Epithelial cell of esophagus (primary cell): ENCODE results near the gene FAM114A1.

Experiments used
- DNase-seq: peaks from one replicate; pipeline ENCODE4 v3.0.0; 2010; ENCODE audit warnings: low read depth
- H3K4me3 ChIP-seq: 2 replicates; pipeline ENCODE4 v1.5.1; 2011; ENCODE audit warnings: mild to moderate bottlenecking, low read length, control low read depth
- TF ChIP-seq, protein P1 (sequence below): IDR thresholded peaks from 2 replicates; pipeline ENCODE4 v1.5.1; 2011; ENCODE audit warnings: low read depth, mild to moderate bottlenecking, low read length, control low read depth, inconsistent platforms; ENCODE audit not compliant: insufficient read depth; ENCODE audit errors: missing control alignments

FAM114A1 gene

GRCh38 chr4:38976308-38976707, 108.7 kb downstream of the FAM114A1 start:
- TF ChIP-seq, protein P1, sequence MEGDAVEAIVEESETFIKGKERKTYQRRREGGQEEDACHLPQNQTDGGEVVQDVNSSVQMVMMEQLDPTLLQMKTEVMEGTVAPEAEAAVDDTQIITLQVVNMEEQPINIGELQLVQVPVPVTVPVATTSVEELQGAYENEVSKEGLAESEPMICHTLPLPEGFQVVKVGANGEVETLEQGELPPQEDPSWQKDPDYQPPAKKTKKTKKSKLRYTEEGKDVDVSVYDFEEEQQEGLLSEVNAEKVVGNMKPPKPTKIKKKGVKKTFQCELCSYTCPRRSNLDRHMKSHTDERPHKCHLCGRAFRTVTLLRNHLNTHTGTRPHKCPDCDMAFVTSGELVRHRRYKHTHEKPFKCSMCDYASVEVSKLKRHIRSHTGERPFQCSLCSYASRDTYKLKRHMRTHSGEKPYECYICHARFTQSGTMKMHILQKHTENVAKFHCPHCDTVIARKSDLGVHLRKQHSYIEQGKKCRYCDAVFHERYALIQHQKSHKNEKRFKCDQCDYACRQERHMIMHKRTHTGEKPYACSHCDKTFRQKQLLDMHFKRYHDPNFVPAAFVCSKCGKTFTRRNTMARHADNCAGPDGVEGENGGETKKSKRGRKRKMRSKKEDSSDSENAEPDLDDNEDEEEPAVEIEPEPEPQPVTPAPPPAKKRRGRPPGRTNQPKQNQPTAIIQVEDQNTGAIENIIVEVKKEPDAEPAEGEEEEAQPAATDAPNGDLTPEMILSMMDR: no peak
- DNase-seq: no peak
- no peak overlapping the region for H3K4me3 ChIP-seq

DNA sequence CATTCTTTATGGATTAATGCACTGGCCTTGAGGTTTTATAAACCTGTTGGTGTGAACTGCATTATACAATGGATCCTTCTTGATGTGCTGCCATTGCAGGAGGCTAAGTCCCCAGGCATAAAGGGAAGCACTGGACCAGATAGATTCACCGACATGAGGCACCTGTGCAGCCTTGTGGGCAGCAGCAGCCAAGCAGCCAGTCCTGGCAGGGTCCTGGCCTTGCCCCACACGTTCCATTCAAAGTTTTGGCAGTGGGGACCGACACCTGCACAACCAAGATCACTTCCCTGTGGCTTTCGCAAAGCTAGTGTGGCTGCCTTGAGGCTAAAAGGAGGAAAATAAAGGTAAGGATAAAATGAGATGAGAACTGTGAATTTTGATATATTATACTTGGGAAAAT, 111.5 kb downstream of the FAM114A1 start:
- TF ChIP-seq, protein P1: no peak
- no peak overlapping the region for H3K4me3 ChIP-seq
- no peak for DNase-seq

DNA sequence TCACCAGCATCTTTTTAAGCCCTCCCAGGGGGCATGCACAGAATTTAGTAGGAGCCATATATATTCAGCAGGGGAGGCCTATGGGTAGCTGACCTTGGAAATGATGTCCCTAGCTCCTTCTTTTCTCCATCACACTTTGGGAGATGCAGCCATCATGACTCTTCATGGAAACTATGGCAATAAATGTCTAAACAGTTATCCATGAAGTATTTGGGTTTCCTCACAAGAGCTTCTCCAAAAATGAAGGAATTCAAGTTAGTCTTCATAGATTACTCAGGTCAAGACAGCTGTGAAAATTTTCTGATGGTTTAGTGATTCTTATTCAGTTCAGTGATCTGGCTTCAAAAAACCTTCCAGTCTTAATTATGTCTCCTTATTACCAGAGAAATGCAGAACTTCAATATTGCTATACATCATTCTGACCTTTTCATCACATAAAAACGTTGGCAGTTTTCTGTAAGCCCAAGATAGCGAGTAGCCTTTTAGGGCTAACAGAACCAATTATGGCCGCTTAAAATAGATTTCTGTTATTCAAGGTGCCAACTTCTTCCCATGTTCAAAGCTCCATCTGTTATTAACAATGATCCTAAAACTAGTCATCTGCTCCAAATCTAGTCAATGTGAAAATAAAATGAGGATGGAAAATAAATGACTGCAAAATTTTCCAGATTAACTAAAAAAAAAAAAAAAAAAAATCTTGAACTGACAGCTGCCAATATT, 112.1 kb downstream of the FAM114A1 start:
- TF ChIP-seq, protein P1: no peak
- DNase-seq: no peak

GRCh38 chr4:38980903-38981676, 113.5 kb downstream of the FAM114A1 start:
- peak; percentile 30 for DNase-seq
- TF ChIP-seq, protein P1: no peak
- no peak overlapping the region for H3K4me3 ChIP-seq

More for the DNA sequence above, 112.1 kb downstream of the FAM114A1 start:
- no peak overlapping the region for H3K4me3 ChIP-seq

GRCh38 chr4:38982361-38983095, 114.9 kb downstream of the FAM114A1 start:
- H3K4me3 ChIP-seq: no peak overlapping the region
- no peak for DNase-seq
- TF ChIP-seq, protein P1: no peak

DNA sequence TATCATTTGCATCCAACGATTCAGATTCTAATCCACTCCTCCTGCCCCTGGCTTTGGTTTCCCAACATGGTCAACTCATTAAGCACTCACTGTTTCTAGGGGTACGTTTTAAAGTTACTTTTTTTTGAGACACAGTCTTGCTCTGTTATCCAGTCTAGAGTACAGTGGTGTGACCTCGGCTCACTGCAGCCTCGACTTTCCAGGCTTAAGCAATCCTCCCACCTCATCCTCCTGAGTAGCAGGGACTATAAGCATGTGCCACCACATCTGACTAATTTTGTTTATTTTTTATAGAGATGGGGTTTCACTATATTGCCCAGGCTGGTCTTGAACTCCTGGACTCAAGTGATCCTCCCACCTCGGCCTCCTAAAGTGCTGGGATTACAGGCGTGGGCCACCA, 115.7 kb downstream of the FAM114A1 start:
- TF ChIP-seq, protein P1: no peak
- H3K4me3 ChIP-seq: no peak overlapping the region
- no peak for DNase-seq
